HS-27A (cell line): Measurements from ENCODE around the gene TRMT61A.

Source experiments
- DNase-seq: peaks from one replicate; pipeline ENCODE4 v3.0.0-alpha.2; 2012; ENCODE audit warnings: low read depth, missing footprints

TRMT61A gene

DNA sequence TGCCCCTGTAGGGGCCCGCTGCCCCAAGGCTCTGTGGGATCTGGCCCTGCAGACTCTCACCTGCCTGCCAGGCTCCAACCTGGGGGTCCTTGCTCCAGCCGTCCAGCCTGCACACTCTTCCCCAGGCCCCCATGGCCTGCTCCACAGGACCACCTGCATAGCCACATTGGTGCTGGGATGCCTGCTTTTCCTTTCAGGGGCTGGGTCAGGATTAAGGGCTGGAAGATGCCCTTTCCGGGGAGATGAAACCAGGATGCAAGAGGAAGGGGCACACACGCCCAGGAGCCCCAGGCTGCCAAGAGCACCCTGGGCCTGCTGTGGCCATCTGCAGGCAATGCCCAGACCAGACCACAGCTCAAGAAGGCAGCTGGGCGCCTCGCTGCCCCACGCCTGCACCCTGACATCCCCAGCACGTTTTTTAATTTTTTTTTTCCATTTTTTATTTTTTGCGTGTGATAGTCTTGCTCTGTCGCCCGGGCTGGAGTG is 18.5 kb downstream of the TRMT61A start:
- no peak for DNase-seq

DNA sequence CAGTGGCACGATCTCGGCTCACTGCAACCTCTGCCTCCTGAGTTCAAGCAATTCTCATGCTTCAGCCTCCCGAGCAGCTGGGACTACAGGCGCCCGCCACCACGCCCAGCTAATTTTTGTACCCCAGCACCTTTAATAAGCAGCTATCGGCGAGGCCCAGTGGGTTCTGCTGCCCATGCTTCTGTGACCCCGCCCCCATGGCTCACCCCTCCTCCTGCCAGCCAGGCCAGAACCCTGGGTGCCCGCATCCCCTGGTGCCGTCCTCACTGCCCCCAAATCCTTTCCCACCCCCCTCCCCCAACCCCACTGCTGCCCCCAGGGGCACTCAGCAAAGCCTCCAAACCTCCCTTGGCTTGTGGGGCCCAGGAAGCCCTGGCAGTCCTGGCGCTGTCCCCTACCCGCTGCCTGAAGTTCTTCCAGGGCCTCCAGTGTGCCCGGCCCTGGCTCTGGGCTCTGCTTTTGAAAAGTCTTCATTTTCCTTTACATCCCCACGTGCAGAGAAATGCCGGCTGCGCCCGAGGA is 19.0 kb downstream of the TRMT61A start:
- no peak for DNase-seq

DNA sequence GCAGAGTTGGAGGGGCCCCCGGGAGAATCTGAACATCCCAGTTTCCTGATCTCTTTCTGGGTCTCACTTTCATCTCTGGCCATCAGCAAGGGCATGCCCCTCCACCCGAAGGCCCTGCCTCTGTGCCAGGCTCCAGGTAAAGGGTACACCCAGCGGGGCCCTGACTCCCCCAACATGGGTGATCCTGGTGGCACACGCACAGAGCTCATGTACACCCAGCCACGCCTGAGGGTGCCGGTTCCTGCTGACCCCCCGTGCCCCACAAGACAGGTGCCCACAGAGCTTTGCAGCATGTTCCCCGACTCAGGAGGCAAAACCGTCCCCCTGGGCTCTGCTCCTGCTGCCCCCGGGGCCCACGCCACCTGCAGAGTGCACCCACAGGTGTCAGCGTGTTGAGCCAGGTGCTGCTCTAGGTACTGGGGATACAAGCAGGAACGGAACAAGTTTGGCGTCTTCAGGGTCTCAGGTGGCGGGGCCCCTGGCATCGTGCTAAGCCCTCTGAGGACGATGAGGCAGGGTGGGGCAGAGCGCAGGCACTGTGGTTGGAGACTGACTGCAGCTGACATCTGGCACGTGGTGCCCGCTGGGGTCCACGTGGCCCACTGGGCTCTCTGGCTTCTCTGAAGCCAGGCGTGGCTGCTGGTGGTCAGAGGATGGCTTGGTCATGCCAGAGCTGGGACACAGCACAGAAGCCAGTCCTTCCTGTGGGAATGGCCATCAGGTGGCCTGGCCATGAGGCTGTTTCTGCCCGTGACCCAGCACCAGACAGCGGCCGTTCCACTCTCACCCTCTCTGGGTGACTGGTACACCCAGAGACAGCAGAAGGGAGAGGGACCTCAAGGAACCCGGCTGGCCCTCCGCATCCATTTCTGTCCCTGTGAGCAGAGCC is 19.7 kb downstream of the TRMT61A start:
- no peak for DNase-seq

DNA sequence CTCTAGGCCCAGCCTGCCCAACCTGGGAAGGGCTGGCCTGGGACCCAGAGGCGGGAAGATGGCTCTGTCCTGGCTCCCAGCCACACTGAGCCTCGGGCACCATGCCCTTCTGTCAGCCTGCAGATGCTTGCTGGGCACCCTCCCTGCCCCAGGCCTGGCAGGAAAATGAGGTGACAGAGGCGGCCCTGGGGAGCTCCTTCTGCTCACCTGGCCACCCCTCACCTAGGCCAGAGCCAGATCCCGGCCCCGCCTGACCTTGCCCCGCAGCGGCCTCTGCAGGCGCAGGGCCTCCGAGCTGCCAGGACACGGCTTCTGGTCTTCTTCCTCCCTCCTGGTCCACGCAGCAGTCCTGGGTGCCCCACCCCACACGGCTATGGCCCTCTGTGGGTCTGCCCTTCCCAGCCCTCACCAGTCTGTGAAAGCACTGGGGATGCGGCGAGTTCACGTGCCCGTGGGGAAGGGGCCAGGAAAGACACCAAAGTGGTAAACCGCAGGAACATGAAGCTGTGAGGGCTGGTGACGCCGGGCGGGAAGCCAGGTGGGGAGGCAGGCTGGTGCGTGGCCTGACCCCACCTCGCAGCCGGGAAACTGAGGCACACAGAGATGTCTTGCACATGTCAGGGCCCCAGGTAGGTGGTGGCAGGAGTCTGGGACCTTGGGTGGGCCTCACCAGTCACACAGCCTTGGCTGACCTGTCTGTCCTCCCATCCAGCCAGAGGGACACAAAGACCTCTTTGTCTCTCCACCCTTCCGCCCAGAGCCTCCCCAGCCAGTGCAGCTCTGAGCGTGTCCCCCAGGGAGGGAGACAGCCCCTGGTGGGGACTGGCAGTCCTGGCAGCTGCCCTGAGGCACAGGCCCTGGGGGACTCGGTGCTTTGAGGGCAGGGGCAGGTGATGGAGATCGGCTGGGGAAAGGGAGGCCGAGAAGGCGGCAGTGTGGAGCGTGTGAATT is 20.6 kb downstream of the TRMT61A start:
- no peak for DNase-seq

DNA sequence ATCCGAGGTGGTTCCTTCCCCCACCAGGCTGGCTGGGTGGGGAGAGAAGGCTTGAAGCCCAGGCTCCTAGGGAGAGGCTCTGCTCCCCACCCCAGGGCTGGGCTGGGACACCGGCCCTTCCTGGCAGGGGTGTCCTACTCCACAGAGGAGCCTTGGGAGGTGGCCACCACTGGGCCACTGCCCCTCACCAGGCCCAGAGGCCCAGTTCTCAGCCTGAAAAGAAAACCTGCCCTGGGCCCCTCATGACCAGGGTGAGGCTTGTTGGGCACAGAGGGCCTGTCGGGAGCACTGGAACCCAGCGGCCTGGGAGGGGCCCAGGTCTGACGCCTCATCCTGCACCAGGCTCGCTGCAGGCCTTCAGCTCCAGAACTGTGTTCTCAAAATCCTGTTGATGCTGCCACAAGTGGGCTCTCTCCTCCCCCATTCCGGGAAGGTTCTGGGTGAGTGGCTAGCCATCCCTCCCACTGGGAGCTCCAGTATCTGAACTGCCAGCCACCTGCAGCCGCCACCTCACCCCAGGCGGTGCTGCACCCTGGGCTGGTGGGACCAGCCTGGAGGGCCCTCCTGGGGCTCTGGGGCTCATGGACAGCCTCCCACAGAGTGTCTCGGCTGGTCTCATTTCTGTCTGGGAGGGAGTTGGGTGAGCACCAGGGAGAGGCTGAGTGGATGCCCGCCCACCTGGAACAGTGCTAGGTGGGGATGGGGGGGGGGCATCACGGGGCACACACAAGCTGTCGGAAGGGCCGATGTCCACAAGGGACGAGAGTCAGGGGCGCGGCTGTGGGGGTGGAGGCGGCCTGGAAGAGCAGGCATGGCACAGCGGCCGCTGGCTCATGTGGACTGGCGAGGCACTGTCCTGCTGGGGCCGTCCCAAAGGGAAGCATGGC is 21.7 kb downstream of the TRMT61A start:
- DNase-seq = no peak

DNA sequence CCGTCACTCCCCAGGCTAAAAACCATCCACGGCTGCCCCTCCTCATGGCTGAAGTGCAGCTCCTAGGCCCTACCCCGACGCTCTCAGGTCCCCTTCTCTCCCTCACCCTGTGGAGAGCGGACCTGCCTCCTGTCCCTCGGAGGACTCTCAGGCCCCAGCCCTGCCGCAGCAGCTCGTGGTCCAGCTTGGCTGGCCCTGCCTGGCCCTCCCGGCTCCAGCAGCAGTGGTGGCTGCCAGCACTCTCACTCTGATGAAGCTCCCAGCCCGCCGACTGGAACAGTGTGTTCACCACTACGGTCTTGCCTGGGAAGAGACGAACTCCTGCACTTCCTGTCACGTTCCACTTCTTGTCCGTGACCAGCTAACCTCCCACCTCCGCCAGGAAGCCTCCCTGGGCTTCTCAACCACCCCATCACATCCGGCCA is 22.4 kb downstream of the TRMT61A start:
- no peak for DNase-seq

DNA sequence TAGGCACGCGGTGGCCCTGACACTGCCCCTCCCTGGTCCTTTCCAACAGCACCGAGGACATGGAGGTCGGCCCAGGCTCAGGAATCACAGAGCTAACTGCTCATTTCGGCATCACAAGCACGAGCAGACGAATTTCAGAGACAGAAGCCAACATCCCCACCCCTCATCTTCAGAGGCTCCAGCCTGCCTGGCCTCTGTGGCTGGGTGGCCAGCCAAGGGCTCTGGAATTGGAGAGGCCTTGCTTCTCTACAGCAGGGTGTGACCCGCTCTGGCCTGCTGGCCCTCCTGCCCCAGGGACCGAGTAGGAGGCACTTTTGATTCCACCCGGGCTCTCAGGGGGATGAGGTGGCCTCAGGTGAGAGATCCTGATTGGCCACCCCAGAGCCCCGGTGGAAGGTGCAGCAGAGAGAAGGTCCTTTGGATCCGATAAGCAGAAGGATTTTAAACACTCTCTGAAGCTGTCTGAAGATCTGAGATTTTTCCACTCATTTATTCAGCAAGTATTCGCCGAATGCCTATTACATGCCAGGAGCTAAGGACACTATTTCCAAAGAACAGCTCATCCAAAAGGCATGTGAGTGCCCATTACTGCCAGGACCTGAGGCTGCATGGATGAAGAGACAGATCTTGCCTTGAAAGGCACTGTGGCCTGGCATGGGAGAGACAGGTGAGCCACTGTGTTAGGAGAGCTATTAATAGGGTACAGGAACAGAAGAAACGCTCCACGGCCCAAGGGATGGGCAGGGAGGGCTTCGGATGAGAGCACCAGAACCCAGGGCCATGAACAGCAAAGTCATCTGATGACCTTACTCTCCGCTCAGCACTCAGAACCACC is 23.2 kb downstream of the TRMT61A start:
- DNase-seq = peak; percentile 64

DNA sequence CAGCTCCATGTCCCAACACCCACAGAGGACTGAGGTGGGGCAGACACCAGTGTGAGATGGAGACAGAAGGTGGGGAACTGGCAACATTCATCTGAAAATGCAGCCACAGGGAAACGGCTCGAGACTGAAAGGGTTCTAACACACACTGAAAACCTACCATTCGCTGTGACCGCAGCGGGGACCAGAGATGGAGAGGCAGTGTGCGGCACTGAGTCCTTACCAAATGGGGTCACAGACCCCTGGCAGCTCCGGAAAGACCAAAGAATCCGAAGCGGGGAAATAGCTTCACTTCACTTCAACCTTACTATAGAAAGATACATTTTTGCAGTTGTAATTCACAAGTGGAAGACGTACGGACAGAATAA is 23.8 kb downstream of the TRMT61A start:
- DNase-seq = no peak

DNA sequence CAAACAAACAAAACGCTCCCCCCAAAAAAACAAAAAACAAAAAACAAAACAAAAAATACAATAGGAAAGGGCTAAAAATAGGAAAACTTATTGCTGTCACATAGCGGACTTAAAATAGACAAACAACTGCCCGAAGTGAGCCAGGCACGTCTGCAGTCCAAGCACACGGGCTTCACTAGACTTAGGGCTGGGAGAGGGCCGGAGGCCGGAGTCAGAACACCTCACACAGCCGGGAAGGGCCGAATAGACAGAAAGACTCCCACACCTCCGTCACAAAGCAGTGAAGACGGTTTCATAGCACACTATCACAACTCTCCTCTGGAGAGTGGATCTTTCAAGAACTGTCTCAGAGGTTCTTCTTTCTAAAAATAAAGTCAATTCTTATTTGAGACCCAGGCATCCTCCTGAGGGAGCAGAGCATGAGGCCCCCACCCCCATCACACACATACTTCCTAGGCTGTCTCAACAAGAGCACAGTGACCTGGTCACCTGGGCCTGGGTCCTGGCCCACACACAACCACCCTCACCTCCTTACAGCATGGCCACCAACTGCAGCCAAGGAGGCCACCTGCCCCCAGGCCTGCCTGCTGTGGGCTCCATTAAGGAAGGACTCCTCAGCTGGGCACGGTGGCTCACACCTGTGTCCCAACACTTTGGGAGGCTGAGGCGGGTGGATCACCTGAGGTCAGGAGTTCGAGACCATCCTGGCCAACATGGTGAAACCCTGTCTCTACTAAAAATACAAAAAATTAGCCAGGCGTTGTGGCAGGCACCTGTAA is 26.8 kb downstream of the TRMT61A start:
- no peak for DNase-seq

DNA sequence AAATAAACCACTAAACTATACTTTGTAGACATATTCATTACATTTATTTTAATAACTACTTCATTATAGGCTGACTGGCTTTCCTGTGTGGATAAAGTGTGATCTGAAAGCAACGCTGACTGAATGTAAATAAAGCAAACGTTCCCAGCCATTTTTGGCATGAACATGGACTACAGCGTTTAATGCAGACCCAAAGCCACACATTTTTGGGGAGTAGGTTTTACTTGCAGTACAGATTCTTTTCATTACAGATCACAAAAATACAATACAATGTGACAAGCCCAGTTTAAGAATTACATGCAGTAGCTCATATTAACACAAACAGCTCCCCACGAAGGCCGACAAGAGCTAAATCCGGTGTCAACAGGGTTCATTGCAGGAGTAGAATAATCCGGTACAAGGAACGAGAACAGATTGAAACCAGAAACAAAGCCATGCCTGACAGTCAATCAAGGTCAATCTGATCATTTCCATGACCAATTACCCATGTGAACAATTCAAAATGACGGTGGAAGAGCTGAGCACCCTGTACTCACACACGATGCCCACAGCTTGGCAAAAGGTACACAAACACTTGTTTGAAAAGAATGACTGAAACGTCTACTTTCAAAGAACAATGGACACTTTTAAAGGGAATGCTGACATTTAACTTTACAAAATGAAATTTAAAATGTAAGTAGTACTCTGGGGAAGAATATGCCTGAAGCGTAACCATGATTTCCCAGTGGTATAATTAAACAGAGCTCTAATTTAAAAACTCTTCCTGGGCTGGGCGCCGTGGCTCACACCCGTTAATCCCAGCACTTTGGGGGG is 28.2 kb downstream of the TRMT61A start:
- no peak for DNase-seq

DNA sequence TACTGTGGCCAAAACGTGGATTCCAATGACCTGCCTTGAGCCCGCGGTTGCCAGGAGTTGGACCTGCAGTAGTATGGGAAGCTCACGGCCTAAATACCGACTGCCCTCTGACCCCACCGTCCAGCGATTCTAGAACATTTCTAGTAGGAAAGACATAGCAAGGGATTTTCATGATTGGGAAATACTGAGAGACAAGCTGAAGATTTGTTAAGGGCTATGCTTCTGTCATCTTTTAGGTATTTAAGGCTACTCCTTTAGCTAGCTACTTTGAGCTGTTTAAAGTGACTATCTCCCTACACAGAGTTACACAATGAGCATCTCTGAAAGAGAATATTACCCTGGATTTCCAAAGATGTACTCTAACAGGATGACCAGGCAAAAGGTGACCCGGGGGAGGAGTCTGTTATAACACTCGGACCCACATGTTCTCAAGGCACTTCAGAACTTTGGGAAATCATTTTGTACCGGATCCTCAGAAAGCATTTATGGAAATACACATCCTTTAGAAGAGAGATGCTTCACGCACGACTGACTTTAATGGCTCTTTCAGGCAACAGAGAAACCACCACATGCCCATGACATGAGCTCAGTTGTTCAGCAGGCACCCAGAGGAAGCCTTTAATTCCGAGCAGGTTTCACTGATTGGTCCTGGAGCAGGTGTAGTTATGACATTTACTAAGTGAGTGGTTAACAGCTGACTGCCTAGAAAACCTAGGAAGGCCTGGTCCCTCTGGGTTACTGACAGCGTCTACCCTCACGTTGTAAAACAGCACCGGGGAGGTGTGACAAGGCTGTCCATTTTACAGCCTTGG is 29.3 kb downstream of the TRMT61A start:
- no peak for DNase-seq

DNA sequence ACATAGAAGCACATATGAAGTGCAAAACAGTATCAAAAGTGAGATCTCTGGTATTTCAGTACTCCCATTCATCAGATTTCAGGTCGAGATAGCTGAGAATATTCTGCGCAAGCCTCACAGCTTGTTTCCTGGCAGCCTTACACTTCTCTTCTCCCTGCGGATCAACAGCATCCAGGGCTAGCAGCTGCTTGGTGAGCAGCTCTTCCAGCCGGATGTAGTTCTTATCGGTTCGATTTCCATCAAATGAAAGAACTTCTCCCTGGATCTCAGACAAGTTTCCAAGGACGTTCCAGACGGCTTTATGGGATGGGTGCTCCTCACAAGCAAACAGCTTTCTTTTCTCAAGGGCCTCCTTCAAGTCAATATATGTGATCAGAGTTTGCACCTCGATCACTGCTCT is 30.8 kb downstream of the TRMT61A start:
- DNase-seq = no peak

DNA sequence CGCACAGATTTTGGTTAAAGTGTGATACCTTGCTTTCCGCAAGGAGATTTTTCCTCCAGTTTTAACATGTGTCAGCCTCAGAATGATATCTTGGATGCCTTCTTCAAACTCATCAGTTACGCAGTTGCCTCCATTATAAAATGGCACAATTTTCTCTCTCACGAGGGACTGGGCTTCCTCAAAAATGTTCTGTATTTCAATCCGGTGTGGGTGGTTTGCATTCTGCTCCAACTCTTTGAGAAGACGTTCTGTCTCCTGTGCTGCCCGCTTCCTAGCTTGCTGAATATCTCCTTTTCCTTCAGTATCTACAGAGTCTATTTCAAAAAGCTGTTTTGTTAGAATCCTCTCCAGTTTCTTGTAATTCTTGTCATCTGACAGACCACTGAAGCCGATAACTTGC is 31.7 kb downstream of the TRMT61A start:
- DNase-seq = no peak

DNA sequence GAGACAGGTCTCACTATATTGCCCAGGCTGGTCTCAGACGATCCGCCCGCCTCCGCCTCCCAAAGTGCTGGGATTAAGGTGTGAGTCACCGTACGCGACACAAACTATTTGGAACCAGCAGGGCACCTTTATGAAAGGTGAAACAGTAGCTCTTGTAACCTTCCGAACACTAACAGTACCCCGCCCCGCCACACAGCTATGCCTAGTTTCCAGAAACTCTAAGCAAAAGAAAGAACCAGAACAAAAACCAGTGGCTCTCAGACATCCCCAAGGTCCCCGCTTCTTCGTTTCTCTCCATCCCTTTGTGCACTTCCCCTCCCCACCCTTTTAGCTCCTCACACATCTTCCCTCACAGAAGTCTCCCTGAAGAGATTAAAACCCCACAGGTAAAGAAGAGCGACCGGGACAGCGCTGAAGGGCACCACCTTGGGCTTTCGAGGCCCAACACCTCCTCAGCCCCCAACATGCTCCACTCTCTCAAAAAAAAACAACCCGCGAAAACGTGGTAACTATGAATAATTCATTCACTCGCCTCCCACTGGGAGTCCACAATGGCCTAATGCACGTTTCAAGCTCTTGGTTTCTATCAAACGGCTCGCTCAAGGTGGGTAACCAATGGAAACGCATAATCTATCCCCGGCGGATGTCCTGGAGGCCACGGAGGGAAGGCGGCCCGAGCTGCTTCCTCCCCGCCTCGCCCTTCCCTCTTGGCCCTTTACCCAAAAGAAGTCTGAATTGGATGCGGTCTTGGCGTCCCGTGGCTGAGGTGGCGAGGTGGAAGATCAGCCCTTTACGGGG is 32.6 kb downstream of the TRMT61A start:
- DNase-seq = no peak

DNA sequence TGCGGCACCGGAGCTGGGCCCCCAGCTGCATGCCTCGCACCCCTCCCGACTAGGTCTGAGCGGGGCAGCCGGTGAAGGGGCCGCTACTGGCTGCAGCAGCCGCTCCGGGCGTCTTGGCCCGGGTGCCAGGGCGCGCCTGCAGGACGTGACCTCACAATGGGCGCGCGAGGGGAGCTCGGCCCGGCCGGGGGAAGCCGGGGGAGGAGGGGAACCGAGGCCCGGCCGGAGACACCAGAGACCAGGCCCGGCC is 33.1 kb downstream of the TRMT61A start:
- DNase-seq = no peak

DNA sequence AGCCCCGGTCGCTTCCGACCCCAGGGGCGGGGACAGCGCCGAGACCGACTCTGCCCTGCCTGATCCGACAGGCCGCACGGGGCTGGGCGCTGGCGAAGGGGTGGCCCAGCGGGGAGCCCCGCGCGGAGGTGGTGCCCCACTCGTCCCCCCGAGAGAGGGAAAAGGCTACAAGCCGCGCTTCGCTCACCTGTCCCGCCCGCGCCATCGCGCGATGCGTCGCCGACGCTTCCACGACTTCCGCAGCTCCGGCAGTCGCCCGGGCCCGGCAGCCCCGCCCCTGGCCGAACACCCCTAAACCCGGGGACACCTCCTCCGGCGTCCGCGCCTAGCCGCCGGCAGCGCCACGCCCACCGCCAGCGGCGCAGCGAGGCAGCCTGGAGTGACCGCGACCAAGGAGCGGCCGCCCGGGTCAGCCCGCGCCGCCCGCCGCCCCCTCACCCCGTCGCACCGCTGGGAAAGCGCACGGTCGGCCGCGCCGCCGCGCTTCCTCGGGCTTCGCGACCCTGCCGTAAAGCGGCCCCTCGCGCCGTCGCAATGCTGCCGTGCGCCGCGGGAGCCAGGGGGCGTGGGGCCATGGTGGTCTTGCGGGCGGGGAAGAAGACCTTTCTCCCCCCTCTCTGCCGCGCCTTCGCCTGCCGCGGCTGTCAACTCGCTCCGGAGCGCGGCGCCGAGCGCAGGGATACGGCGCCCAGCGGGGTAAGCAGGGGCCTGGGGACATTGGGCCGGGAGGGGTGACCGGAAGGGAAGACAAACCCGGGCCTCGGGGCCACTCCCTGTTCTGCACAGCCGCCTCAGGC is 33.6 kb downstream of the TRMT61A start, which contains the start of the genes BAG5 and COA8:
Gene BAG5, minus strand, starts transcription at position 229 of the 797 bp plus-strand sequence. CDS start 1,493 bp downstream, outside the sequence.
Gene COA8, plus strand, starts transcription at position 532 of the 797 bp plus-strand sequence. Its CDS starts 42 bp downstream, at position 574.
- DNase-seq = peak; percentile 48
